HepG2 (cell line): ENCODE results near the gene ATP6V1G3. TPM values are rescaled to one million over a fixed set of nuclear protein-coding genes. Genes with fewer than 3 reads are reported as not detected.

Experiments used
- ATAC-seq: fragments of 200-7000 bp; cut with Tn5 transposase; 3 replicates; pipeline ENCODE4 v1.9.1; 2020; ENCODE audit warnings: mild to moderate bottlenecking, moderate library complexity
- BruUV-seq: library from RNA; stranded (reverse); fragments of 400-500 nt; replicated peaks from 2 replicates; lab custom pipeline; 2021; lab: Mats Ljungman, UMichigan
- CTCF ChIA-PET: fragments of 300-600 bp; formaldehyde crosslinking; extraction: SDS; loops from one replicate; lab custom pipeline; 2021; ENCODE audit warnings: low total read pairs, inconsistent platforms, low intra/inter-chr PET ratio; lab: Yijun Ruan, JAX
- POLR2A ChIA-PET: fragments of 350-600 bp; sonication (Branson Sonifier 250); formaldehyde crosslinking; loops from one replicate; lab custom pipeline; 2020; ENCODE audit warnings: antibody characterized with exemption, inconsistent platforms; lab: Yijun Ruan, JAX
- DNase-seq: peaks from one replicate; pipeline ENCODE4 v3.0.0-alpha.2; 2015; ENCODE audit warnings: low spot score
- FAIRE-seq: peaks from 3 replicates; lab custom pipeline; 2011; peaks lifted over from hg19 to GRCh38; lab: Jason Lieb, UNC
- H2AFZ ChIP-seq: one replicate; pipeline ENCODE4 v1.6.1; 2011; ENCODE audit warnings: low read length, inconsistent platforms
- H3K27ac ChIP-seq: fragments of 300-600 bp; 3 replicates; pipeline ENCODE4 v1.8.0; 2011; ENCODE audit warnings: mixed run types, mild to moderate bottlenecking, mixed read lengths, low read length, inconsistent platforms; ENCODE audit not compliant: insufficient read depth; ENCODE audit errors: extremely low read length
- H3K27me3 ChIP-seq, 2 experiments: fragments of 200-600 bp in 1 of 2; 2 replicates in 1 of 2; 3 replicates in 1 of 2; pipeline versions ENCODE4 v1.6.0 to v1.8.0; 2011; ENCODE audit warnings: low read length in 2 of 2, mild to moderate bottlenecking in 2 of 2, moderate library complexity in 2 of 2, inconsistent platforms in 1 of 2; ENCODE audit not compliant: insufficient read depth in 2 of 2, control insufficient read depth in 1 of 2
- H3K36me3 ChIP-seq, 2 experiments: fragments of 200-600 bp in 1 of 2; replicated peaks in 1 of 2; 2 replicates in 1 of 2; 3 replicates in 1 of 2; pipeline versions ENCODE4 v1.5.1 to v1.8.0; 2011; ENCODE audit warnings: low read length in 2 of 2, inconsistent platforms in 1 of 2; ENCODE audit not compliant: insufficient read depth in 2 of 2, control insufficient read depth in 1 of 2
- H3K4me1 ChIP-seq: 2 replicates; pipeline ENCODE4 v1.5.1; 2012; ENCODE audit warnings: low read length, inconsistent platforms; ENCODE audit not compliant: insufficient read depth
- H3K4me2 ChIP-seq: 2 replicates; pipeline ENCODE4 v1.6.0; 2011; ENCODE audit warnings: low read depth, low read length, inconsistent platforms
- H3K4me3 ChIP-seq, 3 experiments: fragments of 200-600 bp in 1 of 3; sonication (generic), shearing (Covaris generic) in 1 of 3; replicated peaks in 1 of 3; 2 replicates each; pipeline ENCODE4 v1.5.1; 2011 to 2016; ENCODE audit warnings: low read length in 3 of 3, inconsistent platforms in 2 of 3, low read depth in 2 of 3, mild to moderate bottlenecking in 2 of 3, control low read depth in 1 of 3, mixed read lengths in 1 of 3; ENCODE audit not compliant: insufficient read depth in 1 of 3
- H3K79me2 ChIP-seq: one replicate; pipeline ENCODE4 v1.6.1; 2011; ENCODE audit warnings: low read length, inconsistent platforms; ENCODE audit not compliant: insufficient read depth
- H3K9ac ChIP-seq: 2 replicates; pipeline ENCODE4 v1.6.0; 2011; ENCODE audit warnings: mild to moderate bottlenecking, low read depth, low read length, inconsistent platforms; ENCODE audit not compliant: insufficient read depth
- H3K9me3 ChIP-seq: 2 replicates; pipeline ENCODE4 v1.5.1; 2012; ENCODE audit warnings: mild to moderate bottlenecking, low read length
- H4K20me1 ChIP-seq: 2 replicates; pipeline ENCODE4 v1.6.0; 2011; ENCODE audit warnings: inconsistent platforms, mild to moderate bottlenecking, low read length, moderate library complexity; ENCODE audit not compliant: insufficient read depth
- ETS1 ChIP-seq: sonication (generic); formaldehyde crosslinking; IDR thresholded peaks from 2 replicates; pipeline ENCODE4 v1.4.0; 2020; ENCODE audit warnings: missing genetic modification reagents
- GABPB1 ChIP-seq: IDR thresholded peaks from 2 replicates; pipeline ENCODE4 v1.6.1; 2016; ENCODE audit warnings: mild to moderate bottlenecking, missing genetic modification reagents, moderate library complexity, missing compliant biosample characterization
- HBP1 ChIP-seq: IDR thresholded peaks from 2 replicates; pipeline ENCODE4 v1.6.1; 2016; ENCODE audit warnings: low read depth, control low read depth
- HDAC2 ChIP-seq: sonication (generic); formaldehyde crosslinking; IDR thresholded peaks from 2 replicates; pipeline ENCODE4 v1.4.0; 2020; ENCODE audit warnings: missing genetic modification reagents
- HNRNPK ChIP-seq: fragments of 200-400 bp; formaldehyde crosslinking; IDR thresholded peaks from 2 replicates; pipeline ENCODE4 v1.6.1; 2018; ENCODE audit warnings: low read length, low read depth, moderate library complexity, mild to moderate bottlenecking; ENCODE audit not compliant: poor library complexity, severe bottlenecking
- RFX5 ChIP-seq: IDR thresholded peaks from 2 replicates; pipeline ENCODE4 v1.6.1; 2011; ENCODE audit warnings: low read depth, low read length, improper control_type of control experiment
- SMC3 ChIP-seq: IDR thresholded peaks from 2 replicates; pipeline ENCODE4 v1.6.1; 2011; ENCODE audit warnings: low read length, improper control_type of control experiment
- ZNF841 ChIP-seq: sonication (generic); formaldehyde crosslinking; IDR thresholded peaks from 2 replicates; pipeline ENCODE4 v1.8.1; 2023; ENCODE audit warnings: missing genetic modification reagents, borderline replicate concordance
- in situ Hi-C: cut with HindIII; loops from 2 replicates; pipeline ENCODE4 v1.10.0; 2017; ENCODE audit warnings: low pct_unique_long_range_greater_than_20kb; ENCODE audit not compliant: extremely low pct_ligation_motif_present
- intact Hi-C: fragments of 100-400 bp; cut with micrococcal nuclease; formaldehyde crosslinking; loops from one replicate; pipeline ENCODE4 v1.10.0; 2022; ENCODE audit not compliant: unreplicated experiment
- polyA plus RNA-seq, 8 experiments: library from polyadenylated mRNA; depleted of rRNA in 3 of 8; stranded (reverse) in 7 of 8; unstranded in 1 of 8; fragments of >200 nt; fragmentation: Illumina TruSeq in 4 of 8; extraction: Trizol in 4 of 8; gene quantifications; 2 replicates each; pipeline versions ENCODE4 v1.2.1 to v1.2.3, GENCODE V29; 2011 to 2016; ENCODE audit warnings: low read depth in 4 of 8, missing spikeins in 1 of 8, mixed read lengths in 1 of 8; ENCODE audit not compliant: insufficient read depth in 1 of 8
- total RNA-seq, 5 experiments: library from RNA; depleted of rRNA; stranded (reverse); fragments of >200 nt; fragmentation: Illumina TruSeq; extraction: Trizol; gene quantifications; 2 replicates each; pipeline ENCODE4 v1.2.3, GENCODE V29; 2016; ENCODE audit warnings: low read depth in 1 of 5

The ATP6V1G3 gene
- total and polyA plus RNA-seq, 2 of the 13 experiments (the other 11 are each of a cell fraction or from before 2014, with no cell fraction given): not detected

- no TSS peak for BruUV-seq
- Histone ChIP-seq H3K4me2 (no peak overlapping the region), H3K9me3 (no peaks in the 10 kb centered on the region), H3K27me3 (no peaks in the 10 kb centered on the region), H4K20me1 (no peaks in the 10 kb centered on the region), H3K27ac (no peak overlapping the region), H3K36me3 (no peaks in the 10 kb centered on the region), H2AFZ (no peak overlapping the region), H3K4me3 (no peak overlapping the region), H3K4me1 (no peaks in the 10 kb centered on the region), H3K79me2 (no peaks in the 10 kb centered on the region), H3K9ac (no peak overlapping the region)
- POLR2A ChIA-PET: no interaction called here
- CTCF ChIA-PET: no interaction called here
- intact Hi-C loops: no loop called here
- no peak for DNase-seq
- TF ChIP-seq HBP1 (CRISPR knock-in tag): no peak
- TF ChIP-seq ETS1 (CRISPR knock-in tag): no peak
- TF ChIP-seq SMC3: no peak
- no peak for TF ChIP-seq HDAC2 (CRISPR knock-in tag)
- TF ChIP-seq HNRNPK: no peak
- no peak for TF ChIP-seq ZNF841 (CRISPR knock-in tag)
- no peak for TF ChIP-seq GABPB1 (CRISPR knock-in tag)
- no peak for TF ChIP-seq RFX5
- in situ Hi-C loops: no loop called here
- FAIRE-seq: no peak
- ATAC-seq: no peak
Measured at GRCh38 chr1:198486903-198487302, 53.6 kb downstream of the ATP6V1G3 start.
